HuH-7.5 (cell line): ENCODE measurements around the gene RPL5.

Experiments used
- DNase-seq: peaks from one replicate; pipeline ENCODE4 v3.0.0; 2011; ENCODE audit warnings: low spot score

Gene RPL5

DNA sequence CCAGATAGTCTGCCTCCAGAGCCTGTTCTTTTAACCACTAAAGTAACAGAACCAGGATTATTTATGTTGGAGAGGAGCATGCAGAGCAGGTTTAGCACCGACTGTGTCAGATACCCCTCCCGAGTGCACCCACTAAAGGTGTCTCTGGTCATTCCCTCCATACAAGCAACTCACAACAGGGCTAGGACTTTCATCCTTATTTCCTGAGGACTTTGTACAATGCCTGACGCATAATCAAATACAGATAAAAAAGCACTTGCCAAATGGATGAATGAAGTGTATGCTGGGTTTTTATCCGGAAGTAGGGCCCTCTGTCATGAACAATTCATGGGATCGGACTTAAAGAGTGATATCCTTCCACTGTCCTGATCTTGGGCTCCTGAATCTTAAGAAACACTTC, 26.0 kb downstream of the RPL5 start:
- DNase-seq = no peak

DNA sequence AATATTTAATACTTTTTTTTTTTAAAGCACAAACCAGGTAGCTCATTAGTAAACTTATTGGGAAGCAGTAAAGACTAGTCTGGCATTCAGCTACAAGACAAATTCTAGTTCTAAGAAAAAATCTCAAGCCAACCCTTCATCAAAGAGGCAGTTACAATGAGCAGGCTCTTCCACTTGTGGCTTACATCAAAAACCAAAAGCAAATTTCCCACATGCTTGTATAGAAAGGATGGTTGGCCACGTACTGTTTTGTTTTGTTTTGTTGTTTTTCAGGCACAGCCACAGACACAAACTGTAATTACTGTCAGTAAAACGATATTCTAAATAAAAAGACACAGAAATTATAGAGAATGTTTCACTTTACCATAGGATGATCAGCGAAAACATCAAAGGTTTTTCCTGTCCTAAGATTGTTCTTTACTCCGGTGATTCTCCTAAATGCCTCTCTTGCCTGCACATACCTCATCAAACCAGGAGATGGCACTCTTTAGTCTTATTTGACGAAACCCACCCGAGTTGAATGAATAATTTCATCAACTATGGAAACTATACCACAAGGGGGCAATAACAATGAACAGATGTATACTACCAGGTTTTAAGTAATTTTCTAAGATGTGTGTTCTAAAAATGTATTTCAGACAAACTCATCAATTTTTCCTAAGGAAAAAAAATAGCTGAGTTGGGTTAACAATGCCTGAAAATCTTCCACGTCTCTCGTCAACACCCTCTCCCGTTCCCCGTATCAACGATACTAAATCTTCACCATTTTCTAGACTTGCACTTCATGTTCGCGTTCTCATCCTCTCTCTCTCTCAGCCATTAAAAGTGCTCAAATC, 26.9 kb downstream of the RPL5 start:
- DNase-seq = peak; percentile 29

GRCh38 chr1:92859400-92860039, 27.7 kb downstream of the RPL5 start:
- no peak for DNase-seq

- DNase-seq = no peak
These were observed 30.8 kb downstream of the RPL5 start for GRCh38 chr1:92862605-92863004.

DNA sequence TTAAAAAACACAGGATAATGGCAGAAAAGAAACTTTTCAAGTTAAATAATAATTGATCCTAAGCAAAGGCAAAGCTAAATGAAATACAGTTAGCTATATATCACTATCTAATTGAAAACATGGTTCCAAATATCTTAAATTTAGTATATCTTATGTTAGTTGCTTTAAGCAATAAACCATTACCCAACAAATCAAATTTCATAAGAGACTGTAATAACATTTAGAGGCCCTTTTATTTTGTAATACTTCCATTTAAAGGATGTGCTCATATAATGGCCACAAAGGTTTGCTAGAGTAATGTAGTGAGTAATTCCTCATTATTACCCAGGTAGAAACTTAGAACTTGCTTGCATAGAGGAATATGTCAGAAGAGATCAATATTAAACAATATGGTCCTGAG, 32.3 kb downstream of the RPL5 start:
- no peak for DNase-seq

- no peak for DNase-seq
These were observed 38.8 kb downstream of the RPL5 start for GRCh38 chr1:92870591-92870990.

- no peak for DNase-seq
These were observed 40.9 kb downstream of the RPL5 start for GRCh38 chr1:92872719-92873118.

GRCh38 chr1:92874987-92875386, 43.1 kb downstream of the RPL5 start:
- DNase-seq = no peak

GRCh38 chr1:92876351-92876750, 44.5 kb downstream of the RPL5 start:
- DNase-seq = no peak

DNA sequence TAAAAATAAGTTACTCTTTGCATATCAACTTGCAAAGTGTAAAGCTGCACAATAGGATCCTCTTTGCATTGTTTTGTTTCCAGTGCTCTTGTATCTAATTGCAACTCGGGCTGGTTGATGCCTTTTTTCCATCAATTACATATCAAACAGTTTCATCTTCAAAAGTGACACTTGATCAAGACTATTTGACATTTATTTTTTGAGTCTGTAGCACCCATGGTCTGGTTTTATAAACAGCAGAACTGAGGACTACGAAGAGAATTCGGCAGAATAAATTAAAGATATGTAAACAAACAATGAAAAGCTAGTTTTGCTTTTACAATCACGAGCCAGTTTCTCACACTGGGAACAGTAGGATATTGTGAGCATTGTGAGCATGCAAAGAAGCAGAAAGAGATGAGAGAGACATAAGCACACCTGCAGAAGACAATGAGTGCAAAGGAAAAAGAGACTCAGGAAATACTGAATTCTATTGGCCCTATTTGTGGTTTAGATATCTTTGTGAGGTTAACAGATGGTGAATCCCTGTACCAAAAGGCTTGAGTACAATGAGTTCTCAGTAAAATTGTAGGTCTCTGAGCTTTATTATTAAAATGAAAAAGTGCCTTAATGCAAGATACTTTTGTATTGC, 45.4 kb downstream of the RPL5 start:
- no peak for DNase-seq

DNA sequence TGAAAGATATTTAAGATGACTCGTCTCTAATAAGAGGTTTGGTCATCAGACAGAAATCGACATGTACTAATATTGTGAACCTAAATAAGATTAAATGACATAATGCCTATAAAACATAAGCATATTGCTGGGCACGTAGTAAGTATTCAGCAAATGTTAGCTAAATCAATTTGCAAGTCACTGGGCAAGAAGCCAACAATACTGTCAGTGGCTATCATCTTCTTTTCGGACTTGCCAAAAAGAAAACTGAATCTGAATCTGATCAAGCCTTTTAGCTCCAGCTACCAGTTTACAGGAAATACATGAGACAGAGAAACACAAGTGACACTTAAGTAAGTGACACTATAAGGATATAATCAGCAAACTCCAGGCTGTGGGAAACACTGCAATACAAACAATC, 46.0 kb downstream of the RPL5 start:
- no peak for DNase-seq

- no peak for DNase-seq
These were observed 47.6 kb downstream of the RPL5 start for GRCh38 chr1:92879316-92879968.

DNA sequence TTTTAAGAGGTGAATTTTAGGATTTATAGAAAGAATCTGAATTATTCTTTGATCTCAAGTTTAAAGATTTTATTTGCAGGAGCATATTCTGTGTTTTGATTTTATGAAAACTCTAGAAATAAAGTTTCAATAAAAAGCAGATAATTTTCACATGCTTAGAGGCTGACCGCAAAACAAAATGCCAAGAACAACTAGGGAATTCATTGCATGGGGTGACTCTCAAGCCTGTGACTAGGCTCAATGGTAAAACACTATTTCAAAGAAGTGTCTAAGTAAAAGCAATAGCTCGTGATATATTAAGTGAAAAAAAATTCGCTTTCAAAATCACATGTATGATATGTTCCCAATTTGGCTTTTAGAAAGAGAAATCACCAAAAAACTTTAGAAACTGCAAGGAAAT, 49.6 kb downstream of the RPL5 start:
- no peak for DNase-seq

GRCh38 chr1:92882819-92883218, 51.0 kb downstream of the RPL5 start:
- DNase-seq = no peak

DNA sequence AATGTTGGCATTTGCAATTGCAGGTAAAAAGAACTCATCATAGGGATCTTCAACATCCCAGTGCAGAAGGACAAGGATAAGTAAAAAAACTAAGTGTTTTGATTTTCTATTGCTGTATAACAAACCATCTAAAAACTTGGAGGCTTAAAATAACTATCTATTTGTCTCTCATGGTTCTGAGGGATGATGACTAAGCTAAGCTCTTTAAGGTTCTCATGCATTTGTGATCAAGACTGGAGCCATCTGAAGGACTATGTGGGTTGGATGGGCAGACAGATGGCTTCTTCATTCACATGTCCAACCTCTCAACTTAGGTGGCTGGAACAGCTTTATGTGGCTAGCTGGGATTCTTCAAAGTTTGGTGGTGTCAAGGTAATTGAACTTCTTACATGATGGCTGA, 51.5 kb downstream of the RPL5 start:
- no peak for DNase-seq

DNA sequence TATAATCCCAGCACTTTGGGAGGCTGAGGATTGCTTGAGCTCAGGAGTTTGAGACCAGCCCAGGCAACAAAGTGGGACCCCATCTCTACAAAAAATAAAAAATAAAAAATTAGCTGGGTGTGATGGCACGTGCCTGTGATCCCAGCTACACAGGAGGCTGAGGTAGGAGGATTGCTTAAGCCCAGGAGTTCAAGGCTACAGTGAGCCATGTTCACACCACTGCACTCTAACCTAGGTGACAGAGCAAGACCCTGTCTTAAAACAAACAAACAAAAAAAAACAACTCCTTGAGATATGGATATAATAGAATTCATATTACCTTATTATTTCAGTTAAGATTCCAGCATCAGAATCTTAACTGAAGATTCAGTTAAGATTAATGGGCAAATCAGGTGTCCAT, 52.4 kb downstream of the RPL5 start:
- no peak for DNase-seq

GRCh38 chr1:92886886-92887419, 55.1 kb downstream of the RPL5 start:
- peak; percentile 20 for DNase-seq

GRCh38 chr1:92887465-92887864, 55.6 kb downstream of the RPL5 start:
- no peak for DNase-seq
